Activated T-helper 2 cell treated with anti-CD3 and anti-CD28 coated beads, Interferon-gamma antibody, Interleukin-2, Interleukin-4, amounts not matched to agents 10 μg/mL and 5 μg/mL and 100 μg/mL, durations not matched to agents 14 hours and 24 hours and 36 hours (primary cell): Measurements from ENCODE around the gene TOMM6. TPM values are rescaled to one million over a fixed set of nuclear protein-coding genes. Genes with fewer than 3 reads are reported as not detected.

Source experiments
- DNase-seq: peaks from one replicate; pipeline ENCODE4 v3.0.0; 2021; ENCODE audit warnings: low spot score
- H3K27ac Mint-ChIP-seq: one replicate; pipeline ENCODE4 v1.8.0; 2021; ENCODE audit warnings: mixed read lengths
- H3K27me3 Mint-ChIP-seq: one replicate; pipeline ENCODE4 v1.8.0; 2021; ENCODE audit warnings: low read depth, mixed read lengths
- H3K36me3 Mint-ChIP-seq: one replicate; pipeline ENCODE4 v1.8.0; 2021; ENCODE audit warnings: low read depth, mixed read lengths
- H3K4me1 Mint-ChIP-seq: one replicate; pipeline ENCODE4 v1.8.0; 2021; ENCODE audit warnings: low read depth, mixed read lengths
- H3K4me3 Mint-ChIP-seq: one replicate; pipeline ENCODE4 v1.8.0; 2021; ENCODE audit warnings: low read depth, mild to moderate bottlenecking, moderate library complexity, mixed read lengths
- H3K9me3 Mint-ChIP-seq: one replicate; pipeline ENCODE4 v1.8.0; 2021; ENCODE audit warnings: mixed read lengths
- intact Hi-C: fragments of 100-400 bp; cut with micrococcal nuclease; formaldehyde crosslinking; loops from one replicate; pipeline ENCODE4 v1.15.1; 2023
- total RNA-seq: library from RNA; stranded (reverse); gene quantifications from 2 replicates; pipeline ENCODE4 v1.2.3, GENCODE V29; 2022

TOMM6 gene
- total RNA-seq, result 308 and 316 TPM in 2 replicates

- peaks cover 3% of the 10 kb centered on the region for H3K27me3 Mint-ChIP-seq
- H3K36me3 Mint-ChIP-seq, result peaks cover 34% of the 10 kb centered on the region
- DNase-seq, result peak; percentile 95
- peak within 1 kb of the TSS; percentile 97 for H3K27ac Mint-ChIP-seq
- intact Hi-C loops, result loop anchor here (1.0 to 2.0 kb wide), 7 partner anchors 53 to 959 kb away; partner anchors contain the start of genes BYSL, MED20, MRPS10 and TBCC
- no peaks in the 10 kb centered on the region for H3K9me3 Mint-ChIP-seq
- H3K4me3 Mint-ChIP-seq, result peak within 1 kb of the TSS; percentile 96
- H3K4me1 Mint-ChIP-seq, result peaks cover 15% of the 10 kb centered on the region
These were observed at the start of gene TOMM6 for GRCh38 chr6:41787219-41787917. Gene TOMM6, plus strand, starts transcription at chr6:41787694. Its CDS starts 4 bp downstream, at chr6:41787698.

- Mint-ChIP-seq H3K4me1 (peaks cover 5% of the 10 kb centered on the region), H3K36me3 (no peaks in the 10 kb centered on the region), H3K9me3 (no peaks in the 10 kb centered on the region), H3K4me3 (no peak overlapping the region), H3K27ac (no peak overlapping the region), H3K27me3 (no peaks in the 10 kb centered on the region)
- no peak for DNase-seq
- intact Hi-C loops, result loop anchor here (10.0 kb wide), 1 partner anchor 664 kb away; the partner anchor contains the start of genes NFYA and OARD1
These were observed 48.5 kb upstream of the TOMM6 start for GRCh38 chr6:41739041-41739440.

- no peaks in the 10 kb centered on the region for H3K36me3 Mint-ChIP-seq
- no peaks in the 10 kb centered on the region for H3K27me3 Mint-ChIP-seq
- no peak overlapping the region for H3K27ac Mint-ChIP-seq
- no peak overlapping the region for H3K4me3 Mint-ChIP-seq
- no peaks in the 10 kb centered on the region for H3K9me3 Mint-ChIP-seq
- intact Hi-C loops, result no loop called here
- DNase-seq, result no peak
- H3K4me1 Mint-ChIP-seq, result peaks cover 4% of the 10 kb centered on the region
These were observed 46.9 kb upstream of the TOMM6 start for GRCh38 chr6:41740366-41741162.

GRCh38 chr6:41741625-41742490 lies 45.6 kb upstream of the TOMM6 start:
- no peaks in the 10 kb centered on the region for H3K27me3 Mint-ChIP-seq
- H3K36me3 Mint-ChIP-seq, result no peaks in the 10 kb centered on the region
- H3K9me3 Mint-ChIP-seq, result no peaks in the 10 kb centered on the region
- no peak for DNase-seq
- H3K27ac Mint-ChIP-seq, result no peak overlapping the region
- H3K4me3 Mint-ChIP-seq, result no peak overlapping the region
- intact Hi-C loops, result no loop called here
- no peaks in the 10 kb centered on the region for H3K4me1 Mint-ChIP-seq

GRCh38 chr6:41743406-41744235 lies 43.9 kb upstream of the TOMM6 start:
- no peaks in the 10 kb centered on the region for H3K4me1 Mint-ChIP-seq
- DNase-seq, result no peak
- H3K9me3 Mint-ChIP-seq, result no peaks in the 10 kb centered on the region
- H3K4me3 Mint-ChIP-seq, result no peak overlapping the region
- H3K27me3 Mint-ChIP-seq, result no peaks in the 10 kb centered on the region
- H3K27ac Mint-ChIP-seq, result no peak overlapping the region
- intact Hi-C loops, result no loop called here
- H3K36me3 Mint-ChIP-seq, result no peaks in the 10 kb centered on the region

- Mint-ChIP-seq H3K4me3 (no peak overlapping the region), H3K4me1 (no peaks in the 10 kb centered on the region), H3K27ac (no peak overlapping the region), H3K36me3 (no peaks in the 10 kb centered on the region), H3K9me3 (no peaks in the 10 kb centered on the region), H3K27me3 (no peaks in the 10 kb centered on the region)
- no peak for DNase-seq
- intact Hi-C loops, result no loop called here
These were observed 43.2 kb upstream of the TOMM6 start for GRCh38 chr6:41744236-41744787.

GRCh38 chr6:41746107-41746506 lies 41.4 kb upstream of the TOMM6 start:
- Mint-ChIP-seq H3K4me1 (no peaks in the 10 kb centered on the region), H3K9me3 (no peaks in the 10 kb centered on the region), H3K4me3 (no peak overlapping the region), H3K36me3 (no peaks in the 10 kb centered on the region), H3K27ac (no peak overlapping the region), H3K27me3 (peaks cover 7% of the 10 kb centered on the region)
- no peak for DNase-seq
- intact Hi-C loops, result no loop called here

GRCh38 chr6:41747256-41748101 lies 40.0 kb upstream of the TOMM6 start, which contains the start of gene PGC:
Gene PGC, minus strand, starts transcription at chr6:41747397. Its CDS starts 63 bp downstream, at chr6:41747334.
- no peak within 1 kb of the TSS for H3K4me3 Mint-ChIP-seq
- intact Hi-C loops, result no loop called here
- H3K27ac Mint-ChIP-seq, result no peak within 1 kb of the TSS
- DNase-seq, result no peak
- no peaks in the 10 kb centered on the region for H3K36me3 Mint-ChIP-seq
- no peaks in the 10 kb centered on the region for H3K9me3 Mint-ChIP-seq
- H3K4me1 Mint-ChIP-seq, result no peaks in the 10 kb centered on the region
- H3K27me3 Mint-ChIP-seq, result peaks cover 7% of the 10 kb centered on the region

GRCh38 chr6:41748102-41748477 lies 39.4 kb upstream of the TOMM6 start:
- DNase-seq, result no peak
- Mint-ChIP-seq H3K4me1 (no peaks in the 10 kb centered on the region), H3K27me3 (peaks cover 8% of the 10 kb centered on the region), H3K4me3 (no peak overlapping the region), H3K9me3 (no peaks in the 10 kb centered on the region), H3K36me3 (no peaks in the 10 kb centered on the region), H3K27ac (no peak overlapping the region)
- intact Hi-C loops, result no loop called here

GRCh38 chr6:41748542-41748941 lies 39.0 kb upstream of the TOMM6 start:
- Mint-ChIP-seq H3K27me3 (peaks cover 13% of the 10 kb centered on the region), H3K27ac (no peak overlapping the region), H3K4me3 (no peak overlapping the region), H3K36me3 (no peaks in the 10 kb centered on the region), H3K9me3 (no peaks in the 10 kb centered on the region), H3K4me1 (no peaks in the 10 kb centered on the region)
- intact Hi-C loops, result no loop called here
- no peak for DNase-seq

GRCh38 chr6:41750374-41750773 lies 37.1 kb upstream of the TOMM6 start:
- no peaks in the 10 kb centered on the region for H3K4me1 Mint-ChIP-seq
- no peaks in the 10 kb centered on the region for H3K9me3 Mint-ChIP-seq
- no peaks in the 10 kb centered on the region for H3K36me3 Mint-ChIP-seq
- H3K4me3 Mint-ChIP-seq, result no peak overlapping the region
- no peak overlapping the region for H3K27ac Mint-ChIP-seq
- peaks cover 20% of the 10 kb centered on the region for H3K27me3 Mint-ChIP-seq
- no peak for DNase-seq
- intact Hi-C loops, result no loop called here
